Ishikawa (cell line): ENCODE results near the gene NQO1.
A peak's percentile ranks its signal among the peaks of the same experiment; 100 is the strongest.

ENCODE experiments used
- CEBPB ChIP-seq: IDR thresholded peaks from 2 replicates; pipeline ENCODE4 v1.6.1; 2012
- CREB1 ChIP-seq: IDR thresholded peaks from 2 replicates; pipeline ENCODE4 v1.6.1; 2012; ENCODE audit warnings: low read depth
- EGR1 ChIP-seq: IDR thresholded peaks from 2 replicates; pipeline ENCODE4 v1.6.1; 2012
- EP300 ChIP-seq: IDR thresholded peaks from 2 replicates; pipeline ENCODE4 v1.6.1; 2012; ENCODE audit warnings: borderline replicate concordance
- FOXM1 ChIP-seq: IDR thresholded peaks from 2 replicates; pipeline ENCODE4 v1.6.1; 2012; ENCODE audit warnings: low read depth, borderline replicate concordance
- MAX ChIP-seq: IDR thresholded peaks from 2 replicates; pipeline ENCODE4 v1.6.1; 2012
- NFIC ChIP-seq: IDR thresholded peaks from 2 replicates; pipeline ENCODE4 v1.6.1; 2012
- RAD21 ChIP-seq: IDR thresholded peaks from 2 replicates; pipeline ENCODE4 v1.6.1; 2012; ENCODE audit warnings: low read depth
- REST ChIP-seq: IDR thresholded peaks from 2 replicates; pipeline ENCODE4 v1.6.1; 2012; ENCODE audit warnings: low read depth, mild to moderate bottlenecking
- TAF1 ChIP-seq: IDR thresholded peaks from 2 replicates; pipeline ENCODE4 v1.6.1; 2012; ENCODE audit warnings: low read depth, mild to moderate bottlenecking
- TCF12 ChIP-seq: IDR thresholded peaks from 2 replicates; pipeline ENCODE4 v1.6.1; 2012; ENCODE audit warnings: low read depth
- TEAD4 ChIP-seq: IDR thresholded peaks from 2 replicates; pipeline ENCODE4 v1.6.1; 2012
- USF1 ChIP-seq: IDR thresholded peaks from 2 replicates; pipeline ENCODE4 v1.6.1; 2012
- YY1 ChIP-seq: IDR thresholded peaks from 2 replicates; pipeline ENCODE4 v1.6.1; 2012; ENCODE audit warnings: low read depth
- ZBTB7A ChIP-seq: IDR thresholded peaks from 2 replicates; pipeline ENCODE4 v1.6.1; 2012; ENCODE audit warnings: low read depth

NQO1 gene

GRCh38 chr16:69769404-69769803 is 43.0 kb upstream of the NQO1 start:
- TF ChIP-seq USF1 (no peak), EP300 (no peak), EGR1 (no peak)

GRCh38 chr16:69768666-69769065 is 42.3 kb upstream of the NQO1 start:
- TF ChIP-seq EGR1 (no peak), TAF1 (no peak), MAX (no peak), TEAD4 (no peak), TCF12 (no peak), CREB1 (no peak), REST (no peak), YY1 (no peak), RAD21 (no peak), USF1 (no peak), ZBTB7A (no peak)

GRCh38 chr16:69767459-69768229 is 41.3 kb upstream of the NQO1 start:
- TF ChIP-seq CEBPB (no peak), EGR1 (no peak), USF1 (no peak), TCF12 (no peak), TAF1 (no peak), EP300 (no peak), YY1 (no peak), RAD21 (no peak), TEAD4 (no peak), NFIC (no peak), FOXM1 (no peak), ZBTB7A (no peak), MAX (no peak), CREB1 (no peak), REST (no peak)

- TF ChIP-seq YY1 (no peak), RAD21 (no peak), TEAD4 (no peak), EGR1 (no peak), USF1 (no peak)
These were observed 37.2 kb upstream of the NQO1 start for GRCh38 chr16:69763599-69763942.

GRCh38 chr16:69762814-69763598 is 36.6 kb upstream of the NQO1 start:
- TF ChIP-seq REST (0 out of 2 replicates have a peak, but pooled peaks have one; percentile 21), CREB1 (0 out of 2 replicates have a peak, but pooled peaks have one; percentile 16), USF1 (no peak), EP300 (no peak)
